HG02870 (cell line): ENCODE data around the gene YPEL5.
"Not testable (repeated sequence)": the region's sequence is repeated elsewhere in the genome, so short reads cannot be mapped to it uniquely, and the experiment has no call there.

Experiments
- ATAC-seq: cut with Tn5 transposase; IDR thresholded peaks from one replicate; pipeline ENCODE4 v1.9.1; 2021; ENCODE audit warnings: mild to moderate bottlenecking, moderate library complexity; ENCODE audit not compliant: unreplicated experiment

The YPEL5 gene

DNA sequence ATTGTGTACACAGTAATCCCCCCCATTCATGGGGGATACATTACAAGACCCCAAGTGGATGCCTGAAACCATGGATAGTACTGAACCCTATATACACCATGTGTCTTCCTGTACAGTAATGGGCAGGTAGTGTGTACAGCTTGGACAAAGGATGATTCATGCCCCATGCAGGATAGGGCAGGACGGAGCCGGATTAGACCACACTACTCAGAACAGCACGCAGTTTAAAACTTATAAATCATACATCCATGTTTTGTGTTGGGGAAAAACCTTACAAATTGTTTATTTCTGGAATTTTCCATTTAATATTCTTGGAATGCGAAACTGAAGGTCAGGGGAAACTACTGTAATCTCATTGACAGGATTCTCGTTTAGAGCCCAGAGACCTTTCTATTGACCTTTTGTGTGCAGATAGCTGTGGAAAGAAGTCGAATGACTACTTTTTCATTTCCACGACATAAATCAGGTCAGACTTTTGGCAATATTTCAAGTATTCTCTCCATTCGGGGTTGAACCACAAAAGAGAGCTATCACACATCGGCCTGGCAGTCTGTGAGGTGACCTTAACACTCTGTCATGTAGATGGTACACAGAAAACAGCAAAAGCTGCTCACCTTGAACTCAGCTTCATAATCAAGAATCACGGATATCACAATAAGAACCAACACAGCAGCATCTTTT lies 9.9 kb upstream of the YPEL5 start:
- ATAC-seq = no peak

DNA sequence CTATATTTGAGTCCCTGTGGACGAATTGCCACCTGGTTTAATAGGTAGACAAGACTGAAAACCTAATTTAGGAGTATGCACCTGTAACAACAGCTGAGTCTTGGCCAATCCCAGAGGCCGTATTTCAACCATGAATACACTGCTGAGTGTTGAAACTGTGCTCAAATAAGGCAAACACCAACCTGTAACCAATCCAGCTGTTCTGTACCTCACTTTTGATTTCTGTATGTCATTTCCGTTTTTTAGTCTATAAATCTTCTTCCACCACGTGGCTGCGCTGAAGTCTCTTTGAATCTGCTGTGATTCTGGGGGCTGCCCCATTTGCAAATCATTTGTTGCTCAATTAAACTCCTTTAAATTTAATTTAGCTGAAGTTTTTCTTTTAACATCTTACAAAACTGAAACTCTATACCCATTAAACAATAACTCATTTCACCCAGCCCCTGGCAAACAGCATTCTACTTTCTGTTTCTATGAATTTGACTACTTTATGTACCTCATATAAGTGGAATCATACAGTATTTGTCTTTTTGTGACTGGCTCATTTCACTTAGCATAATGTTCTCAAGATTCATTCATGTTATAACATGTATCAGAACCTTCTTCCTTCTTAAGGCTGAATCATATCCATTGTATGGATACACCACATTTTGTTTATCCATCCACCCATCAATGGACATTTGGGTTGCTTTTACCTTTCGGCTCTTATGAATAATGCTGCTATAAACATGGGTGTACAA lies 7.5 kb upstream of the YPEL5 start:
- ATAC-seq = no peak

DNA sequence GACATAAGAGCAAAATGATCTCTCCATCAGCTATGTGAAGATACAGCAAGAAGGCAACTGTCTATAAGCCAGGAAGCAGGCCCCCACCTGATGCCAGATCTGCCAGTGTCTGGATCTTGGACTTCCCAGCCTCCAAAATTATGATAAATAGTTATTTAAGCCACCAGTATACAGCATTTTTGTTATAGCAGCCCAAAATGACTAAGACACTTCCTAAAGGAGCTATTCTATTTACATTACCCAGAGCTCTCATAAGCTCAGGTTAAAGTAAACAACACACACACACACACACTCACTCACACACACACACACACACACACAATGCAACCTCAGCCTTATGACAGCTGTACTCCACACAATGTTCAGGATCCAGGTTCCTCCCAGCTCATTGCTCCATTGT lies 5.7 kb upstream of the YPEL5 start:
- no peak for ATAC-seq

DNA sequence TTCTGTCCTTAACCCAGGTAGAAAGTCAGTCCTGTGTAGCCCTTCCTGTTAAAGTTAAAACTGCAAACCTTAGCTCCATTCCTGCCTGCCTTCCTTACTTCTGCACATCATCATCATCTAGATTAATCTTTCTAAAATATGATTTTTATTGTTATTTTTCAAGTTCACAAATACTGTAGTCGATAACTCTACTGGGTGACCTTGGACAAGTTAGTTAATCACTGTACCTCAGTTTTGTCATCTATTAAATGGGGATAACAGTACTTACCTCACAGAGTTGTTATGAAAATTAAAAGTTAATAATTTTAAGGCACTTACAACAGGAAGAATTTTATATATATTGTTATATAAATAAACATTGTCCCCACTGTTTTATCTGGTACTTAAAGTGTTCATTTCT lies 2.5 kb upstream of the YPEL5 start:
- ATAC-seq = no peak

DNA sequence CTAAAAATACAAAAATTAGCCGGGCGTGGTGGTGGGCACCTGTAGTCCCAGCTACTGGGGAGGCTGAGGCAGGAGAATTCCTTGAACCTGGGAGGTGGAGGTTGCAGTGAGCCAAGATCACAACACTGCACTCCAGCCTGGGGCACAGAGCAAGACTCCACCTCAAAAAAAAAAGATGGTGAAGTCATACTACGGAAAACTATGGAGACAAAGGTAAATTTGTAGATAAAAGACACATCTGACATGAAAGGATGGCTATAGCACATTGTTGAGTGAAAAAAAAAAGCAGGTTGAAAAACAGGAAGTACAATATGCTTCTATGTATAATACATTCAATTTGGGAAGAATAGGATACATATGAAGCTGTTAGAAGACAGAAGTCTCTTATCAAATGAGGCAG lies 1.9 kb upstream of the YPEL5 start:
- ATAC-seq = not testable (repeated sequence)

DNA sequence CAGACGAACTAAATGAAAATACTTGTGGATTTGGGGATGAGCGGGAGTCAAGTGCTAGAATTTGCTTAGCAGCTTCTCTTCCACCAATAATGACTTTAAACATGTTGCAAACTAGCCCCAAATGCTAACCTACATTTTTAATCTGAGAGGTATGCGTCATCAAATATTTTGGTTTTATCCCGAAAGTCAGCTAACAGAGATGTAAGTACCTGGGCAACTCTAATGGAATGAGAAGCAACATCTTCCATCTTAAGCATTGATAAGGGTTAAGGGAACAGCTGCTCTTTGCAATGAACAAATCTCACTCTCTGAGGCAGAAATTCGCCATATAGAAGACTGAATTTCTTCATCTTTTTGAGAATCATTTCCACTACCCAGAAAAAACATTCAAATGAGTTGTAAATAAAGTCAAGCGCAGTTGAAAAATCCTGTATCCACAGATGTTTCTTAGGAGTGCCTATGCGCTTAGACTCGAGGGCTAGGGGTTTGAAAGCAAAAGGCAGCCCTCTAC lies 926 bp upstream of the YPEL5 start:
- ATAC-seq = no peak

DNA sequence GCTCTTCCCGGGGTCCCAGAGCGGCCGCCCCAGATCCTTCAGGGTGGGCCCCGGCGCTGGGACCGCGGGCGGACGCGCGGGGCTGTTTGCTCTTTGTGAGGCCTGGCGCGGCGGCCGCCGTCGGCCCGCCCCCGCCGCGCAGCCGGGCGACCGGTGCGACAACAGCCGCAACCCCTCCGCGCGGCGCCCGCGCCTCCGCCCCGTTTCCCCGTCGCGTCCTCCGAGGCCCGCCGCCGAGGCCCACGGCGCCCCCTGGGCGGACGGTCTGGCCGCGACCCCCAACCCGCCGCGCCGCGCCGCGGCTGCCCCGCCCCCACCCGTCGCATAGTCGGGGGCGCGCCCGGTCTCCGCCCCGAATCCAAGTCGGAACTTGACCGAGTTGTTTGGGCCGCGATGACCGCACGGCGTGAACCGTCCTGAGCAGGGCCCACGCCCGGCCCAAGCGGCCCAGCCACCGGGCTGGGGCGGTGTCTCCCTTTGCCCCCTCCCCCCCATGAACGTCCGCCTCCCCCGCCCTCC lies 448 bp downstream of the YPEL5 start:
- no peak for ATAC-seq

DNA sequence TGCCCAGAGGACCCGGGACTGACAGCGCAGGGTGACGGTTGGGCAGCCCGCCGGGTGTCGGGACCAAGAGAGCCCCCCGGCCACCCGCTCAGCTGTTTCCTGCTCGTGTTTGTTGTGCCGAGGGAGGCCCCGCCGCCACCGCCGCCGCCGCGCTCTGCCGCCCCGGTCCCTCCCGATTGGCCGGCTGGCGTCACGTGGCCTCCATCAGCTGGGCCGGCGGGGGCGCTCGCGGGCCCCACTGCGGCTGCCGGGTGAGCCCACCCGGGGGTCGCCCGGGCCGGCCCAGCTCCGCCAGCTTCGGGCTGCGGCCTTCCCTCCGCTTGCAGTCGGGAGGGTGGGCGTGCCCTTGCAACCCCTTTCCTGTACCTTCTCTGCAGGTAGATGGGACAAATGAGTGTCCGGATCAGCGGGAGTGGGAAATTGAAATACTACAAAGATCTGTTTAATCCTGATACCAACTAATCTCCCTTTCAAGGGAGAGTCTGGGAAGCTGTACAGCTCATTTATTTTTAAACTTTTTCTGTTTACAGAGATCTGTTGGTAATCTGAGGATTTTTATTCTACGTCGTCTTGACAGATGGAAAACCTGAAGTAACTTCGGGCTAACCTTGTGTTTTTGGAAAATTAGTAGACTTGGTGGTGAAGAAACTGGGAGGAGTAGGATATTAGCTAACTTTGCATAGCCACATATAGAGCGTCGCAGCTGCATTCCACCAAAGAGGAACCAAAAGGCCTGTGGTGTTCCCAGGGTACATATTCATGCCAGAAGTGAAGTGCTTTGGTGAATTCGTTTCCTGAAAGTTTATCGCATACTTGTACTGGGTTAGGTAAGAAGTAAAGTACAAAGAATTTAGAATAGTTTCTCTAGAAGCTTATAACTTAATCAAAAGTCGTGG lies 1.2 kb downstream of the YPEL5 start:
- no peak for ATAC-seq

DNA sequence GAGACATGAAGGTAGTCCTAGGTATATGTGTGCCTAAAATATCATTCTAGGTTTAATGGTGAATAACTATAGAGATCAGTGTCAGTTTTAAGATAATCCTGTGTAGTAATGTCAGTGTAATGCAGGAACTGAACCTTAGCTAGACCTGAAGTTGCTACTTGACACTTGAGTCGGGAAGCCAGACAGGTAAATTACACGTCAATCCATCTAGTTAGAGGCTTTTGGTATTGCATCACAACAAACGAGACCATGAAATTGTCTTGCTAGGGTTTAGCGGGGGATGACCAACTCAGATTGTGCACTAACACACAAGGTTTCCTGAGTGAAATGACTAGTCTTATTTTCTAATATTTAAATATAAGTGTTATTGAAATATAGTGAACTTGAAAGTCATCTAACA lies 2.0 kb downstream of the YPEL5 start:
- ATAC-seq = no peak

DNA sequence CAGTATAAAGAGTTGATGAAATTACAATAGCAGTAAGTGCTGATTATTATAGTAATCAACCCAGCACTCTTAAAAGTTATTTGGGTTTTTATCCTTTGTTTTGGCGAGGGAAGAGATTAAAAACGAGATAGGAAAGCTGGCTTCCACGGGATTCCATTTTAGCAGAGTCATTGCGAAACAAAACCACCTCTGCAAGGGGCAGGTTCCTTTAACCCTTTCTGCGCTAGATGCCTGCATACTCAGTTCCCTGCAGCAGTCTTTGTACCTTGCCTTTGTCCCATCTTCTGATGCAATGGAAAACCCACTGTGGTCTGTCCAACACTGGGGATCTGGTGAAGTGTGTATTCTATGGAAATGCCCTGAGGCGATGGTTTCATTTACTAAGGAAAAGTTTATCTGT lies 2.7 kb downstream of the YPEL5 start:
- ATAC-seq = no peak

DNA sequence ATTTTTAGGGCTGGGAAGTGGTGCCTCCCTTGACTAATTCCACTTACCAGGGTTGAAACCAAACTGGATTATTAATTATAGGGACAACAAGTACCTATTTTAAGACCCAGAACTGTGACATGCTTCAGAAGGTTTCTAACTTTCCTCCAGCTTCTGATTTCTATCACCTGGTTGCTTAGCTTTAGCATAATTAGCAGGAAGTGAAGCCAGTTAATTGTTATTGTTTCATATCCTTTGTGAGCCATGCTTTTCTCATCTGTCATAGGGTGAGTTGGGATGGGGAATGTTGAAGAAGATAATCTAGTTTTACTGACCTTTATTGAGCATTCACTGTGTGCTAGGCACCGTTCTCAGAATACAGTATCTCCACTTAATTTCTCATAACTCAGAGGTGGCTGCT lies 3.2 kb downstream of the YPEL5 start:
- ATAC-seq = no peak

DNA sequence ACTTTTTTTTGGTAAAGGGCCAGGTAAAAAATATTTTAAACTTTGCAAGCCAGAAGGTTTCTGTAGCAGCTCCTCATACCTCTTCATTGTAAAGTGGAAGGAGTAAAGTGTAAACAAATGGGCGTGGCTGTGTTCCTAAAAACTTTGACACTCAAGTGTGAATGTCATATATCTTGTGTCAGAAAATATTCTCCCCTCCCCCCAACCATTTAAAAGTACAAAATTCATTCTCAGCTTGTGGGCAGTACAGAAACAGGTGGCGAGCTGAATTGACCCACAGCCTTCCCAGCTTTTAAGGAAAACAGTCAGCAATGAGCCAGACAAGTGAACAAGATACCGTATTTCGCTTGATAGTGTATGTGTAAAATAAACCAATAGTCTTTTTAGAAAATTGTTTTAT lies 4.0 kb downstream of the YPEL5 start:
- no peak for ATAC-seq

DNA sequence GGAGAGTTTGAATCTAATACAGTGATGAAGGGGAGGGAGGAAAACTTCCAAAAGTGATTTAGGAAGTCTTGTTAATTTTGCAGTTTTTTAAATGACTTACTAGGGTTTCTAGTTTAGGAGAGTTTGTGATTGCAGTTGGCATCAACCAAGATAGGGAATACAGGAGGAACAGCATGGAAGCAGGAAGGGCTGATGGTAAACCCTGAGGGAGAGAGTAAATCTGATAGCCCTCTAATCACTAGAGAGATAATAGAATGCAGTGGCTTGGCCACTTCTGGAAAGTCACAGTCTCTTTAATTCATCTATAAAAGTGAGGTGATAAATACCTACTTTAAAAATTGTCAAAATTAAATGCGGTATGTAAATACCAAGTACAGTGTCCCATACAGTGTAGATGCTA lies 5.6 kb downstream of the YPEL5 start:
- ATAC-seq = no peak

DNA sequence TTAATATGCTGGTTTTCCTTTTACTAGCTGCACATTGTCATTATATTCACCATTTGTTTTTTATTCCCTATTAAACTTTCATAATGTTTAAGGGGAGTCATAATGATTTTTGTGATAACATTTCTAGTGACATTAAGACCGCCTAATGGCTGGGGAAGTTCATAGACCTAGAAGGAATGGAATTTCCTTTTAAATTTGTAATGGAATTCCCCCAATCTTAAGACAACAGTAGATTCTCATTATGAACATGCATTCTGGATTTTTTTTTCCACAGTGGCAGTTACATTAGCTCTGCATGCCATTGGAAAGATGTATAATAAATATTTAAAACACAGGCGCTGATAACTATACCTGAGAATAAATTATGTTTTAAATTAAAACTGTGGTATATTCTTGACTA lies 8.4 kb downstream of the YPEL5 start:
- no peak for ATAC-seq

DNA sequence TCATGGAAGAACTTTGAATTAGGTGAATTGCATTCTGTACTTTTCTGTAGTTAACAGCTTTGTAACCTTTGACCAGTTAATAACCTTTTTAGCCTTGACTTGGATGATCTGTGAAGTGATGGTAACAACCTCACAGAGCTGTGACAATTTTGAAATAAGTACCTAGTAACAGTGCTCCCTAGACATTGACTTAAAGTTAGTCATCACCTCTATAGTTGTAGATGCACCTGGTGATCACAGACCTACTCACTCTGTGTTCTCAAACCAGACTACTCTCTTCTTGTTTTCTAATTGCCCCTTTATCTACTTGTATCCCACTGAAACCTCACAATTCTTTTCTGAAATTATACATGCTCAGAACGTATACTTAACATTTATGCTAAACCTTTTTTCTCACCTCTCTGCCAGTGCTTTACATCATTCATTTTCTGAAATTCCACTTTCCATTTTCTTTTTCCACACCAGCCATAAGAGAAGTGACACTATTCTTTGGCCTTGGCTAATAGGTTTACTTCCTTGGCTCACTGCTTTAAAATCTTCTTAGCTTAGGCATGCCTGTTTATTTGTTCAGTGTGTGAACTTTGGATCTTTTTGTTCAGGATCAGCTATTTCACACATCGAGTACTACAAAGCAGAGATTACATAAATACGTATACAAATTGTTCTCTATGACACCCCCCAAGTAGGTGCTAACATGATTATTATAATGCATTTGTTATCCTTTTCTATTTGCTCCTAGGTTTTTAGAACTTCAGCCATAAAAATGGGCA lies 9.3 kb downstream of the YPEL5 start:
- no peak for ATAC-seq

DNA sequence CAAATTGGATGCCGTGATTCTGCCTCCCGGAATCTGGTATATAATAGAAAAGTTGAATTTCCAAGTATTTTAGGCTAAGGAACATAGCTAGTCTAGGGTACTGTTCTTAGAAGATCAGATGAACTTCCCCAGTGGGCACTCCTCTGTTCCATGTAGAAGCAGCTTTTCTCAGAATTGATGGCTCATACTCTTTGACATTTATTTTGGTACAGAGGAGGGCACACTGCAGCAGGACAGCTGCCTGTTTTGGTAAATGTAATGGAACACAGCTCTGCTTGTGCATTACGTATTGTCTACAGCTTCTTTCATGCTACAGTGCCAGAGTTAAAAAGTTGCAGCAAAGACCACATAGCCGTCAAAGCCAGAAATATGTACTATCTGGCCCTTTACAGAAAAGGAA lies 10.8 kb downstream of the YPEL5 start:
- ATAC-seq = no peak

DNA sequence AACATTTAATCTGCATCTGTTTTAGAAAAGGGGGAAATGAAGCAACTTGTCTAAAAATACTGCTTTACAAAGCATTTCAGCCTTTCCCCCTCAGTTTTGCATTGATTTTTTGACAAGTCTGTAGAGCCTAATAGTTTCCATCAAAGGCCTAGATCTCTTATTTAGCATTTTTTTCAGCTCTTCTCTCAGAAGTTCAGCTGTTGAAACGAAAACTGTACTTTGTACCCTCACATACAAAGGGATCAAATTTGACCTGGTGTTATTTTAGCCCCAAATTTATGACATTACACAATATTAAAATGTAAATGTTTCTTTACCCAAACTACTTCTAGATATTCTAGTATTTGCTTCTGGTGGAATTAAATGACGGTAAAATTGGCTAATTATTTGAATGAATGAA lies 13.0 kb downstream of the YPEL5 start:
- ATAC-seq = no peak

DNA sequence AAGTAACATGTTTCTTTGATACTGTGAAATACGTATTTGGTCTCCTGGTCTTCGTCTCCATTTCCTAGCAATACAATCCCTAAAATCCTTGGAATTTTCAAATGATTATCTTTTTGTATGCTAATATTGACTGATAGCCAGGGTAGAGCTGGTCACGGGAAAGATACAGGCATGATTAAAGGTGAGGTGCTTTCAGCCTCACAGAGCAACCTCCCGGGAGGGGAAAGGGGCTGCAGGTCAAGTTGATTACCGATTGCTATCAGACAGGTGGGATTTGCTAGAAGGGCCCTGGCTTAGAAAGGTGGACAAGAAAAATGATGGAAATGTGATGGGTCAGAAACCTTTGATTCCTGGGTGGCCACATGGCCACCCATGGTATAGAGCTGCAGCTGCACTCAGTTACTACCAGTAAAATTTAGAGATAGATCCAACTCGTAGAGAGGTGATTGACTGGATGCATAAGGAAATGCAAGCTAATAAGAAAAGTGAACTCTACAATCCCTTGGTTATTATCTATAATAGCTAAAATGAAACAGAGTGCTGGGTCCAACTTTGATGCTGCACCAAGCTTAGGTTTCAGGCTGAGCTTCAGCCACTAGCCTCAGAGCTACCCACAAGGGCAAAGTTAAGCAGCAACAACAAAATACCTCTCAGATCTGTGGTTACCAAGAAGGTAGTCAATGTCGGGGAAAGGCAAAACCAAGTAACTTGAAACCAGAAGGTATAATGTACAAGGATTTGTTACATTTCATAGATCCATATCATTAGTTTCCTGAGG lies 15.3 kb downstream of the YPEL5 start:
- no peak for ATAC-seq

DNA sequence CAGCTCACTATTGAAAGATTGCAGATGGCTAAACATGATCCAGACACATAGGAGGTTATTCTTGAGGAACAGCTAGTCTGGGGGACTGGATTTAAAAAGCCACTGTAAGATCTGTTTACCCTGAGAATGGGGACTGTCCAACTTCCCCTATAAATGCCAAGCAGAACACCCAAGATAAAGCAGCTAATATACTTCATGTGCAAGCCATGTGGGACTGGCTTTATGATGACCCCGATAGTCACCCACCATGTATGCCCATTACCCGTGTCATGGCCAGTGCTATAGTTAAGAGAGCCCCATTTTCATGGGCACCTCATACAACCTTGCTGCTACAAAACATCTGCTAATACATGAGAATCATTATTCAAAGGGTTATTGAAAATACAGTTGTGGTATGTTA lies 16.0 kb downstream of the YPEL5 start:
- ATAC-seq = no peak
